ENCODE results near the gene PPP1R7. TPM values are rescaled to one million over a fixed set of nuclear protein-coding genes. Genes with fewer than 3 reads are reported as not detected.
"Not testable (repeated sequence)": the region's sequence is repeated elsewhere in the genome, so short reads cannot be mapped to it uniquely, and the experiment has no call there.

The PPP1R7 gene
- total RNA-seq: 10 to 100 TPM; 36.1 to 89.3 (median 49.8) TPM
- polyA plus RNA-seq: 10 to 100 TPM; 37.3 to 56.5 (median 47.9) TPM
- long read RNA-seq, donor 1, transcript PPP1R7-201 (10 exons, 2,386 nt): major isoform, 14 of 55 reads
- long read RNA-seq, donor 1, partial matches to known transcripts: 34 of 55 reads
- long read RNA-seq, donor 1, other reads (novel, unspliced or antisense): 0 of 55 reads
- long read RNA-seq, donor 2, transcript PPP1R7-201 (10 exons, 2,386 nt): major isoform, 12 of 32 reads
- long read RNA-seq, donor 2, partial matches to known transcripts: 14 of 32 reads
- long read RNA-seq, donor 2, other reads (novel, unspliced or antisense): 0 of 32 reads

- Histone ChIP-seq H3K9me3 (no peaks in the 10 kb centered on the region), H3K27me3 (replicated peaks in 1 of 7) (no peaks in the 10 kb centered on the region), H3K27ac (peak within 1 kb of the TSS; percentile 55 to 92 (median 86)), H3K36me3 (peaks cover 0 to 23% (median 16%) of the 10 kb centered on the region in 6 donors), H3K4me1 (peaks cover 12 to 48% (median 31%) of the 10 kb centered on the region in 6 donors), H3K4me3 (peak within 1 kb of the TSS; percentile 72 to 100 (median 98))
- DNase-seq: peak; percentile 98
- intact Hi-C loops (cut with DNase I; ENCODE audit: low total_unique reads): loop anchor here (5.0 kb wide), 1 partner anchor 73 kb away; no protein-coding TSS in a partner anchor
- WGBS, 5 donors: 0 to 2% (median 1%) methylated on average over 35 to 73 of the region's 73 CpGs
- peak in 2 of 3 donors; percentile 34 for TF ChIP-seq POLR2A (IDR thresholded peaks at IDR 0.05)
- peak in 10 of 11 experiments; percentile 15 to 73 (median 43) for TF ChIP-seq CTCF (IDR thresholded peaks at IDR 0.05 in 8 of 11, conservative IDR thresholded peaks at IDR 0.05 in 3 of 11)
- peak; percentile 90 for TF ChIP-seq POLR2AphosphoS5 (IDR thresholded peaks at IDR 0.05)
Measured at GRCh38 chr2:241149925-241150659, at the start of gene PPP1R7. Gene PPP1R7, plus strand, starts transcription at chr2:241150467. Its CDS starts 29 bp downstream, at chr2:241150496.

- Histone ChIP-seq H3K4me1 (peaks cover 20 to 88% (median 52%) of the 10 kb centered on the region in 6 donors), H3K4me3 (peak within 1 kb of the TSS; percentile 59 to 98 (median 84)), H3K27ac (peak within 1 kb of the TSS; percentile 86 to 96 (median 92)), H3K9me3 (no peaks in the 10 kb centered on the region), H3K27me3 (replicated peaks in 1 of 7) (no peaks in the 10 kb centered on the region), H3K36me3 (peaks cover 0 to 45% (median 15%) of the 10 kb centered on the region in 6 donors)
- 0 to 1% (median 0%) methylated on average over 25 to 56 of the region's 56 CpGs for WGBS, 5 donors
- intact Hi-C loops (cut with DNase I; ENCODE audit: low total_unique reads): no loop called here
- TF ChIP-seq POLR2A (IDR thresholded peaks at IDR 0.05) (peak in 2 of 3 donors; percentile 16 to 61), CTCF (IDR thresholded peaks at IDR 0.05 in 8 of 11, conservative IDR thresholded peaks at IDR 0.05 in 3 of 11) (peak in 1 of 11 experiments; percentile 13), POLR2AphosphoS5 (IDR thresholded peaks at IDR 0.05) (peak; percentile 94 to 98 (median 94))
- DNase-seq: peak; percentile 98
Measured at GRCh38 chr2:241102239-241102803, 47.9 kb upstream of the PPP1R7 start, which contains the start of gene MTERF4. Gene MTERF4, minus strand, starts transcription at chr2:241102287. Its CDS starts 14 bp downstream, at chr2:241102273.

GRCh38 chr2:241103176-241103595 is 47.1 kb upstream of the PPP1R7 start:
- Histone ChIP-seq H3K4me1 (peaks cover 23 to 88% (median 49%) of the 10 kb centered on the region in 6 donors), H3K4me3 (peak overlapping the region; percentile 59 to 98 (median 84)), H3K9me3 (no peaks in the 10 kb centered on the region), H3K36me3 (peaks cover 0 to 43% (median 11%) of the 10 kb centered on the region in 6 donors), H3K27me3 (replicated peaks in 1 of 7) (no peaks in the 10 kb centered on the region), H3K27ac (peak overlapping the region; percentile 86 to 96 (median 92))
- WGBS, 5 donors: 45 to 49% (median 48%) methylated on average over 5 of the region's 5 CpGs
- no peak for TF ChIP-seq CTCF (IDR thresholded peaks at IDR 0.05 in 8 of 11, conservative IDR thresholded peaks at IDR 0.05 in 3 of 11)
- no peak for TF ChIP-seq POLR2A (IDR thresholded peaks at IDR 0.05)
- no peak for TF ChIP-seq POLR2AphosphoS5 (IDR thresholded peaks at IDR 0.05)
- intact Hi-C loops (cut with DNase I; ENCODE audit: low total_unique reads): no loop called here
- DNase-seq: no peak

- H3K27me3 ChIP-seq (replicated peaks in 1 of 7); H3K9me3 ChIP-seq; H3K4me3 ChIP-seq; DNase-seq; intact Hi-C loops (cut with DNase I; ENCODE audit: low total_unique reads): not testable (repeated sequence)
- peaks cover 0 to 32% (median 1%) of the 10 kb centered on the region in 6 donors for H3K36me3 ChIP-seq
- peaks cover 23 to 88% (median 44%) of the 10 kb centered on the region in 6 donors for H3K4me1 ChIP-seq
- WGBS, 5 donors: 95 to 96% (median 96%) methylated on average over 10 of the region's 10 CpGs
- H3K27ac ChIP-seq: peak overlapping the region in 1 of 8 donors; percentile 93
Measured at GRCh38 chr2:241104611-241105010, 45.7 kb upstream of the PPP1R7 start.
